ENCODE results near the gene TTLL8. TPM values are rescaled to one million over a fixed set of nuclear protein-coding genes. Genes with fewer than 3 reads are reported as not detected.

TTLL8 gene
- total RNA-seq, 1 donor, result not detected

DNA sequence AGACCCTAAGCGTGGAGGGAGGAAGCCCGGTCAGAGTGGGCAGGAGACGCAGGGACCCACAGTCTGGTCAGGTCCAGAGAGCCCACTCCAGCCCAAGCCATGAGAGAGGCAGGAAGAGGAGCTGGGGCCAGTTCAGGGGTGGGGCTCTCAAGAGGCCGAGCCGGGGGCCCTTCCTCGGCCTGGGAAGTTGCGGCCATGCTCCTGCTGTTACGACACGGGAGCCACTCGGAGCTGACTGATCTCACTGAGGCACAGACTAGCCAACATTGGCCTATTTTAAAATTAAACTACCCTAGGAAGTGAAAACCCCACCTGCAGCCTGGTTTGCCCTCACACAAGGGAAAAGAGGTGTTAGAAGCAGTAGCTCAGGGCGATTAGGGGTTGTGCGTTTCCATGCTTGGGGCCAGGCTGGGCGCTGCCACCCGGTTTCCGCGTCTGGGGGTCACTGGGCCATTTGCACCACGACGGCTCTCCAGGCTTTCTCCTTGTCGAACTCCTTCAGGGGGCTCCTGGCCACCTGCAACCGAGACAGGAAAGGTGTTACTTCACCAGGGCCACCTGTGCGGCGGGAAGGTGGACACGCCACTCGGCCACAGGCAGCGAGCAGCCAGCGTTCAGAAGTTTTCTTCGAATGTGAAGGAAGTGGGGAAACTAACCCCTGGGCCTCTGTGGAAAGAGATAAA, 3.2 kb upstream of the TTLL8 start:
- Histone ChIP-seq H3K79me2 (ENCODE audit: insufficient read depth, low read length) (no peaks in the 10 kb centered on the region), H4K20me1 (ENCODE audit: insufficient read depth, low read length) (no peaks in the 10 kb centered on the region), H3K9me3 (ENCODE audit: low read depth, low read length) (no peaks in the 10 kb centered on the region), H3K4me1 (ENCODE audit: insufficient read depth, low read length) (no peaks in the 10 kb centered on the region), H3K4me2 (ENCODE audit: insufficient read depth, low read length) (no peak overlapping the region), H3K27me3 (ENCODE audit: insufficient read depth, low read length) (peaks cover 17% of the 10 kb centered on the region), H2AFZ (ENCODE audit: low read length) (no peak overlapping the region), H3K4me3 (ENCODE audit: insufficient read depth, low read length) (no peak overlapping the region), H3K36me3 (ENCODE audit: insufficient read depth, low read length) (no peaks in the 10 kb centered on the region), H3K27ac (ENCODE audit: low read depth, low read length) (no peak overlapping the region)
- no peak for DNase-seq (ENCODE audit: insufficient read length, low spot score, missing footprints)
- TF ChIP-seq, protein P1, sequence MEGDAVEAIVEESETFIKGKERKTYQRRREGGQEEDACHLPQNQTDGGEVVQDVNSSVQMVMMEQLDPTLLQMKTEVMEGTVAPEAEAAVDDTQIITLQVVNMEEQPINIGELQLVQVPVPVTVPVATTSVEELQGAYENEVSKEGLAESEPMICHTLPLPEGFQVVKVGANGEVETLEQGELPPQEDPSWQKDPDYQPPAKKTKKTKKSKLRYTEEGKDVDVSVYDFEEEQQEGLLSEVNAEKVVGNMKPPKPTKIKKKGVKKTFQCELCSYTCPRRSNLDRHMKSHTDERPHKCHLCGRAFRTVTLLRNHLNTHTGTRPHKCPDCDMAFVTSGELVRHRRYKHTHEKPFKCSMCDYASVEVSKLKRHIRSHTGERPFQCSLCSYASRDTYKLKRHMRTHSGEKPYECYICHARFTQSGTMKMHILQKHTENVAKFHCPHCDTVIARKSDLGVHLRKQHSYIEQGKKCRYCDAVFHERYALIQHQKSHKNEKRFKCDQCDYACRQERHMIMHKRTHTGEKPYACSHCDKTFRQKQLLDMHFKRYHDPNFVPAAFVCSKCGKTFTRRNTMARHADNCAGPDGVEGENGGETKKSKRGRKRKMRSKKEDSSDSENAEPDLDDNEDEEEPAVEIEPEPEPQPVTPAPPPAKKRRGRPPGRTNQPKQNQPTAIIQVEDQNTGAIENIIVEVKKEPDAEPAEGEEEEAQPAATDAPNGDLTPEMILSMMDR (IDR thresholded peaks at IDR 0.05; ENCODE audit: extremely low read depth, low read depth, low read length), result no peak

DNA sequence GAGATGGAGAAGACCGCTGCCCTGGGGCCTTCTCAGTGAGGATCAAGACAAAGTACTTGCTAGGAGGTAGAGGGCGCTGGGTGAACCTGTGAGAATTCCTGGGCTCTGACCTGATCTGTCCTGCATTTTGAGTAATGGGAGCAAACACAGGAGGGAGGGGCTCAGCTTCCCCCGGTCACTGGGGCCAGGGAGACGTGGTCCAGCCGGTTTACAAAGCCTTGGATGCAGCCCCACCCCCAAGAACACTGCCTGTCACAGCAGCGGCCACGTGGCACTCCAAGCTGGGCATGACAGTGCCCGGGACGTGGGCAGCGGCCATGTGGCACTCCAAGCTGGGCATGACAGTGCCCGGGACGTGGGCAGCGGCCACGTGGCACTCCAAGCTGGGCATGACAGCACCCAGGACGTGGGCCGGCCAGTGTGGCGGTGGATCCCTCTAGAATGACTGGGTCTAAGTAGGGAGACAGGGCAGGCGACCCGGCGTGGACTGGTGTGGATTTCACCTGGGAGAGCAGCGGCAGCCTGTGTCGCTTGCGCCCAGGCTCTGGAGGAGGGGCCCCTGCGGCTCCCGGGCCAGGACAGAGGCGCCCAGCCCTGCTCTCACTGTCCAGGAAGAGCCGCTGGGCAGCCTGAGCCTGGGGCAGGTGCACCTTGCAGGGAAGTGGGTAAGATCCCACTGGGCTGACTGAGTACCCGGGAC, 2.5 kb upstream of the TTLL8 start:
- H3K9me3 ChIP-seq (ENCODE audit: low read depth, low read length), result no peaks in the 10 kb centered on the region
- no peak overlapping the region for H3K4me2 ChIP-seq (ENCODE audit: insufficient read depth, low read length)
- H4K20me1 ChIP-seq (ENCODE audit: insufficient read depth, low read length), result no peaks in the 10 kb centered on the region
- H3K36me3 ChIP-seq (ENCODE audit: insufficient read depth, low read length), result no peaks in the 10 kb centered on the region
- no peaks in the 10 kb centered on the region for H3K79me2 ChIP-seq (ENCODE audit: insufficient read depth, low read length)
- no peak for DNase-seq (ENCODE audit: insufficient read length, low spot score, missing footprints)
- peaks cover 17% of the 10 kb centered on the region for H3K27me3 ChIP-seq (ENCODE audit: insufficient read depth, low read length)
- no peak overlapping the region for H3K4me3 ChIP-seq (ENCODE audit: insufficient read depth, low read length)
- TF ChIP-seq, protein P1 (IDR thresholded peaks at IDR 0.05; ENCODE audit: extremely low read depth, low read depth, low read length), result no peak
- H3K4me1 ChIP-seq (ENCODE audit: insufficient read depth, low read length), result no peaks in the 10 kb centered on the region
- no peak overlapping the region for H2AFZ ChIP-seq (ENCODE audit: low read length)
- no peak overlapping the region for H3K27ac ChIP-seq (ENCODE audit: low read depth, low read length)

DNA sequence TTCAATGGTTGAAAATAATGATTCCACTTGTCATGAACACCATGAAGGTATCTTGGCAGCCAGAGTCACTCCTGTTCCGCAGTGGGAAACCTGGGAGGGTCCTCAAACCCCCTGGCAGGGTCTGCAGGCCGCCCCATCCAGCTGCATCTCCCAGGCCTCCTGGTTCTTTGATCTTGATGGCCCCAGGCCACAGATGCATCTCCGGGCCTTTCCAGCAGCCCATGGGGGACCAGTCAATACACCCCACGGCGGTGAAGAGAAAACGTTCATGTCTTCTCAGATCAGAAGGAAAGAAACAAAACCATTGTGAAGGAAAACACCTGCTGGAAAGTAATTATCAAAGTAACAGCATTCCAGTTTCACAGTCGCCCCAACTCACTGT, 1.8 kb upstream of the TTLL8 start:
- TF ChIP-seq, protein P1 (IDR thresholded peaks at IDR 0.05; ENCODE audit: extremely low read depth, low read depth, low read length), result no peak
- no peak for DNase-seq (ENCODE audit: insufficient read length, low spot score, missing footprints)
- H3K27me3 ChIP-seq (ENCODE audit: insufficient read depth, low read length), result peaks cover 17% of the 10 kb centered on the region
- H3K4me3 ChIP-seq (ENCODE audit: insufficient read depth, low read length), result no peak overlapping the region
- no peaks in the 10 kb centered on the region for H3K9me3 ChIP-seq (ENCODE audit: low read depth, low read length)
- no peaks in the 10 kb centered on the region for H3K4me1 ChIP-seq (ENCODE audit: insufficient read depth, low read length)
- H3K79me2 ChIP-seq (ENCODE audit: insufficient read depth, low read length), result no peaks in the 10 kb centered on the region
- no peak overlapping the region for H3K27ac ChIP-seq (ENCODE audit: low read depth, low read length)
- no peak overlapping the region for H3K4me2 ChIP-seq (ENCODE audit: insufficient read depth, low read length)
- no peak overlapping the region for H2AFZ ChIP-seq (ENCODE audit: low read length)
- no peaks in the 10 kb centered on the region for H4K20me1 ChIP-seq (ENCODE audit: insufficient read depth, low read length)
- H3K36me3 ChIP-seq (ENCODE audit: insufficient read depth, low read length), result no peaks in the 10 kb centered on the region

Data from osteoblast (primary cell).